Measurements from ENCODE around the gene ABCB10.
"Not testable (repeated sequence)": the region's sequence is repeated elsewhere in the genome, so short reads cannot be mapped to it uniquely, and the experiment has no call there.

Gene ABCB10

GRCh38 chr1:229570891-229571516 is 12.5 kb upstream of the ABCB10 start:
- DNase-seq (ENCODE audit: low spot score): no peak

GRCh38 chr1:229570305-229570704 is 11.8 kb upstream of the ABCB10 start:
- no peak for DNase-seq (ENCODE audit: low spot score)

GRCh38 chr1:229567109-229567868 is 8.8 kb upstream of the ABCB10 start:
- DNase-seq (ENCODE audit: low spot score): no peak

- DNase-seq (ENCODE audit: low spot score): no peak
Measured at GRCh38 chr1:229563701-229564100, 5.2 kb upstream of the ABCB10 start.

- no peak for DNase-seq (ENCODE audit: low spot score)
Measured at GRCh38 chr1:229563241-229563640, 4.7 kb upstream of the ABCB10 start.

GRCh38 chr1:229562686-229563085 is 4.2 kb upstream of the ABCB10 start:
- DNase-seq (ENCODE audit: low spot score): no peak

GRCh38 chr1:229561141-229561540 is 2.6 kb upstream of the ABCB10 start:
- peak; percentile 48 for DNase-seq (ENCODE audit: low spot score)

GRCh38 chr1:229560124-229560523 is 1.6 kb upstream of the ABCB10 start:
- not testable (repeated sequence) for DNase-seq (ENCODE audit: low spot score)

GRCh38 chr1:229559336-229559801 is 862 bp upstream of the ABCB10 start:
- not testable (repeated sequence) for DNase-seq (ENCODE audit: low spot score)

- peak; percentile 66 for DNase-seq (ENCODE audit: low spot score)
Measured at GRCh38 chr1:229557913-229558414, 543 bp downstream of the ABCB10 start.

- peak; percentile 57 for DNase-seq (ENCODE audit: low spot score)
Measured at GRCh38 chr1:229557200-229557850, 1.2 kb downstream of the ABCB10 start.

GRCh38 chr1:229554886-229555621 is 3.5 kb downstream of the ABCB10 start:
- peak; percentile 97 for DNase-seq (ENCODE audit: low spot score)

- DNase-seq (ENCODE audit: low spot score): peak; percentile 33
Measured at GRCh38 chr1:229553621-229554130, 4.8 kb downstream of the ABCB10 start.

- DNase-seq (ENCODE audit: low spot score): no peak
Measured at GRCh38 chr1:229552732-229553131, 5.8 kb downstream of the ABCB10 start.

- no peak for DNase-seq (ENCODE audit: low spot score)
Measured at GRCh38 chr1:229550812-229551567, 7.5 kb downstream of the ABCB10 start.

- DNase-seq (ENCODE audit: low spot score): no peak
Measured at GRCh38 chr1:229547542-229547941, 11.0 kb downstream of the ABCB10 start.

- no peak for DNase-seq (ENCODE audit: low spot score)
Measured at GRCh38 chr1:229544587-229544986, 13.9 kb downstream of the ABCB10 start.

- no peak for DNase-seq (ENCODE audit: low spot score)
Measured at GRCh38 chr1:229539863-229540506, 18.5 kb downstream of the ABCB10 start.

GRCh38 chr1:229538945-229539344 is 19.6 kb downstream of the ABCB10 start:
- no peak for DNase-seq (ENCODE audit: low spot score)

- no peak for DNase-seq (ENCODE audit: low spot score)
Measured at GRCh38 chr1:229537894-229538293, 20.6 kb downstream of the ABCB10 start.

- DNase-seq (ENCODE audit: low spot score): no peak
Measured at GRCh38 chr1:229536982-229537381, 21.5 kb downstream of the ABCB10 start.

Measured in hematopoietic multipotent progenitor cell treated with erythropoietin and hydrocortisone succinate and interleukin-3 and kit ligand, for 15 days (in vitro differentiated cells).